H1 (cell line): ENCODE measurements around the gene NRTN. TPM values are rescaled to one million over a fixed set of nuclear protein-coding genes. Genes with fewer than 3 reads are reported as not detected.

ENCODE experiments used
- BCL11A ChIP-seq, 2 experiments: IDR thresholded peaks; one replicate each; pipeline ENCODE4 v1.6.1; 2011; ENCODE audit warnings: low read depth in 2 of 2, low read length in 2 of 2, mild to moderate bottlenecking in 2 of 2
- CEBPB ChIP-seq: IDR thresholded peaks from 2 replicates; pipeline ENCODE4 v1.6.1; 2012; ENCODE audit warnings: low read depth, low read length
- CHD7 ChIP-seq: fragments of 300-600 bp; sonication (generic); IDR thresholded peaks from 2 replicates; pipeline ENCODE4 v1.7.1; 2012; ENCODE audit warnings: low read length, moderate library complexity, mild to moderate bottlenecking, inconsistent platforms; ENCODE audit not compliant: insufficient replicate concordance
- EZH2 ChIP-seq: fragments of 200-600 bp; sonication (generic); IDR thresholded peaks from 2 replicates; pipeline ENCODE4 v1.7.1; 2012; ENCODE audit warnings: low read depth, mild to moderate bottlenecking, moderate library complexity, low read length, inconsistent platforms; ENCODE audit not compliant: severe bottlenecking
- GABPA ChIP-seq: IDR thresholded peaks from 2 replicates; pipeline ENCODE4 v1.6.1; 2011; ENCODE audit warnings: mild to moderate bottlenecking, low read length, moderate library complexity, borderline replicate concordance; ENCODE audit not compliant: insufficient read depth
- NANOG ChIP-seq: IDR thresholded peaks from 2 replicates; pipeline ENCODE4 v1.6.1; 2011; ENCODE audit warnings: low read length, low read depth, mild to moderate bottlenecking, inconsistent platforms; ENCODE audit not compliant: insufficient read depth, poor library complexity, severe bottlenecking
- SAP30 ChIP-seq: fragments of 300-600 bp; sonication (generic); IDR thresholded peaks from 2 replicates; pipeline ENCODE4 v1.7.1; 2012; ENCODE audit warnings: low read length, moderate library complexity, mild to moderate bottlenecking, inconsistent platforms; ENCODE audit not compliant: insufficient read depth, insufficient replicate concordance
- SIX5 ChIP-seq: IDR thresholded peaks from 2 replicates; pipeline ENCODE4 v1.6.1; 2011; ENCODE audit warnings: mild to moderate bottlenecking, low read depth, low read length
- TCF12 ChIP-seq: IDR thresholded peaks from 2 replicates; pipeline ENCODE4 v1.6.1; 2011; ENCODE audit warnings: low read depth, mild to moderate bottlenecking, low read length
- USF2 ChIP-seq: IDR thresholded peaks from 2 replicates; pipeline ENCODE4 v1.6.1; 2011; ENCODE audit warnings: low read length, improper control_type of control experiment
- YY1 ChIP-seq: IDR thresholded peaks from 2 replicates; pipeline ENCODE4 v1.6.1; 2011; ENCODE audit warnings: low read depth, mild to moderate bottlenecking, low read length
- polyA plus RNA-seq, 7 experiments: library from polyadenylated mRNA; depleted of rRNA in 3 of 7; stranded (reverse) in 5 of 7; unstranded in 2 of 7; fragments of >200 nt in 5 of 7; fragments of 200-250 nt in 2 of 7; gene quantifications; 1 replicate in 5 of 7; 2 replicates in 1 of 7; 4 replicates in 1 of 7; pipeline versions ENCODE4 v1.2.1 to v1.2.3, GENCODE V29; 2011 to 2013; ENCODE audit warnings: missing spikeins in 2 of 7, mixed read lengths in 2 of 7
- total RNA-seq: library from RNA; stranded (reverse); fragmentation: NEBNext Ultra II Directional; extraction: Animal tissue kit (Norgen Biotek cat#: 25700); gene quantifications from 2 replicates; pipeline ENCODE4 v1.2.1, GENCODE V29; 2021

Gene NRTN
- total and polyA plus RNA-seq, 2 of the 8 experiments (the other 6 are each of a cell fraction or from before 2014, with no cell fraction given), result 3.9 to 5.3 TPM

- TF ChIP-seq CHD7, result no peak
- no peak for TF ChIP-seq USF2
- peak; percentile 32 for TF ChIP-seq EZH2
- TF ChIP-seq CEBPB, result no peak
- TF ChIP-seq SAP30, result no peak
- TF ChIP-seq TCF12, result no peak
- TF ChIP-seq SIX5, result no peak
- TF ChIP-seq YY1, result no peak
- no peak for TF ChIP-seq GABPA
- no peak for TF ChIP-seq BCL11A (IDR thresholded peaks at IDR 0.05; ENCODE audit: low read depth in 2 of 2, low read length in 2 of 2)
- no peak for TF ChIP-seq NANOG
Measured at GRCh38 chr19:5803441-5803751, 1.5 kb upstream of the NRTN start (continued).
